Trophoblast cell (in vitro differentiated cells and primary cell): ENCODE results near the gene PSMG1.
"Not testable (repeated sequence)": the region's sequence is repeated elsewhere in the genome, so short reads cannot be mapped to it uniquely, and the experiment has no call there.

Experiments
- DNase-seq, 2 donors: peaks; one replicate each; pipeline ENCODE4 v3.0.0-alpha.2; 2016
- H2AFZ ChIP-seq: 2 replicates; pipeline ENCODE4 v1.6.1; 2013; ENCODE audit warnings: low read length, moderate library complexity, mild to moderate bottlenecking; ENCODE audit not compliant: insufficient read depth, poor library complexity
- H2AK5ac ChIP-seq: 2 replicates; pipeline ENCODE4 v1.6.1; 2013; ENCODE audit warnings: mild to moderate bottlenecking, low read length
- H2BK120ac ChIP-seq: 2 replicates; pipeline ENCODE4 v1.6.1; 2013; ENCODE audit warnings: low read length, mild to moderate bottlenecking, moderate library complexity; ENCODE audit not compliant: insufficient read depth, poor library complexity
- H2BK12ac ChIP-seq: 2 replicates; pipeline ENCODE4 v1.6.1; 2013; ENCODE audit warnings: mild to moderate bottlenecking, low read length, moderate library complexity
- H2BK5ac ChIP-seq: 2 replicates; pipeline ENCODE4 v1.6.1; 2013; ENCODE audit warnings: low read length, low read depth, moderate library complexity, mild to moderate bottlenecking; ENCODE audit not compliant: poor library complexity
- H3K14ac ChIP-seq: 2 replicates; pipeline ENCODE4 v1.6.1; 2013; ENCODE audit warnings: mild to moderate bottlenecking, low read length
- H3K18ac ChIP-seq: 2 replicates; pipeline ENCODE4 v1.6.1; 2013; ENCODE audit warnings: mild to moderate bottlenecking, low read length
- H3K23ac ChIP-seq: 2 replicates; pipeline ENCODE4 v1.6.1; 2013; ENCODE audit warnings: low read length
- H3K27ac ChIP-seq: 2 replicates; pipeline ENCODE4 v1.5.1; 2013; ENCODE audit warnings: low read depth, mild to moderate bottlenecking, inconsistent platforms, low read length, moderate library complexity
- H3K27me3 ChIP-seq: 2 replicates; pipeline ENCODE4 v1.6.1; 2013; ENCODE audit warnings: inconsistent platforms, mild to moderate bottlenecking, low read length, moderate library complexity; ENCODE audit not compliant: insufficient read depth
- H3K36me3 ChIP-seq, 2 experiments: 1 replicate in 1 of 2; 2 replicates in 1 of 2; pipeline ENCODE4 v1.6.1; 2013; ENCODE audit warnings: low read length in 2 of 2, mild to moderate bottlenecking in 2 of 2, moderate library complexity in 1 of 2; ENCODE audit not compliant: insufficient read depth in 2 of 2, control insufficient read depth in 1 of 2
- H3K4ac ChIP-seq: 2 replicates; pipeline ENCODE4 v1.6.1; 2013; ENCODE audit warnings: low read depth, mild to moderate bottlenecking, low read length, moderate library complexity
- H3K4me1 ChIP-seq, 2 experiments: 1 replicate in 1 of 2; 2 replicates in 1 of 2; pipeline ENCODE4 v1.6.1; 2013; ENCODE audit warnings: low read length in 2 of 2, mild to moderate bottlenecking in 2 of 2, moderate library complexity in 1 of 2; ENCODE audit not compliant: insufficient read depth in 2 of 2, control insufficient read depth in 1 of 2
- H3K4me2 ChIP-seq: 2 replicates; pipeline ENCODE4 v1.6.1; 2013; ENCODE audit warnings: inconsistent platforms, mild to moderate bottlenecking, low read length, moderate library complexity
- H3K4me3 ChIP-seq: 2 replicates; pipeline ENCODE4 v1.5.1; 2013; ENCODE audit warnings: mild to moderate bottlenecking, low read depth, low read length, inconsistent platforms
- H3K79me1 ChIP-seq: one replicate; pipeline ENCODE4 v1.6.1; 2013; ENCODE audit warnings: low read length
- H3K79me2 ChIP-seq: 2 replicates; pipeline ENCODE4 v1.6.1; 2013; ENCODE audit warnings: low read length, mild to moderate bottlenecking; ENCODE audit not compliant: control insufficient read depth, insufficient read depth, poor library complexity
- H3K9ac ChIP-seq: 2 replicates; pipeline ENCODE4 v1.6.1; 2013; ENCODE audit warnings: mild to moderate bottlenecking, low read length
- H3K9me3 ChIP-seq: 2 replicates; pipeline ENCODE4 v1.6.1; 2013; ENCODE audit warnings: low read depth, mild to moderate bottlenecking, control low read depth, inconsistent platforms, low read length; ENCODE audit not compliant: insufficient read depth
- H4K12ac ChIP-seq: 2 replicates; pipeline ENCODE4 v1.6.1; 2013; ENCODE audit warnings: low read depth, mild to moderate bottlenecking, low read length, moderate library complexity
- H4K8ac ChIP-seq: 2 replicates; pipeline ENCODE4 v1.6.1; 2013; ENCODE audit warnings: low read depth, mild to moderate bottlenecking, low read length, moderate library complexity
- H4K91ac ChIP-seq: one replicate; pipeline ENCODE4 v1.6.1; 2013; ENCODE audit warnings: low read depth, mild to moderate bottlenecking, low read length, moderate library complexity
- whole genome bisulfite sequencing: extraction: QIAGEN DNeasy Blood & Tissue Kit; methylation state at CpG from one replicate; pipeline ENCODE4 v1.1.7; 2013; ENCODE audit warnings: missing lambda C conversion rate; ENCODE audit not compliant: insufficient read length, insufficient coverage; ENCODE audit errors: extremely low coverage; 5-methylcytosine and 5-hydroxymethylcytosine counted together

PSMG1 gene

GRCh38 chr21:39164523-39164922, 18.7 kb downstream of the PSMG1 start:
- no peak overlapping the region for H2BK120ac ChIP-seq
- no peak overlapping the region for H3K4ac ChIP-seq
- WGBS: no CpG with 5 or more reads among the region's 2 CpGs
- H3K27ac ChIP-seq: no peak overlapping the region
- peaks cover 2 to 4% of the 10 kb centered on the region in 2 experiments for H3K36me3 ChIP-seq
- H2BK5ac ChIP-seq: no peak overlapping the region
- H3K14ac ChIP-seq: no peak overlapping the region
- peaks cover 4% of the 10 kb centered on the region for H3K9me3 ChIP-seq
- H3K27me3 ChIP-seq: no peaks in the 10 kb centered on the region
- H2AK5ac ChIP-seq: no peak overlapping the region
- no peak overlapping the region for H4K8ac ChIP-seq
- no peak overlapping the region for H3K9ac ChIP-seq
- H3K79me1 ChIP-seq: no peaks in the 10 kb centered on the region
- no peak overlapping the region for H3K18ac ChIP-seq
- H4K91ac ChIP-seq: no peak overlapping the region
- H2AFZ ChIP-seq: no peak overlapping the region
- no peak overlapping the region for H3K4me2 ChIP-seq
- H3K4me3 ChIP-seq: no peak overlapping the region
- H3K23ac ChIP-seq: no peak overlapping the region
- DNase-seq: no peak
- no peak overlapping the region for H4K12ac ChIP-seq
- no peaks in the 10 kb centered on the region for H3K4me1 ChIP-seq
- no peak overlapping the region for H2BK12ac ChIP-seq
- no peaks in the 10 kb centered on the region for H3K79me2 ChIP-seq

GRCh38 chr21:39161064-39161463, 22.2 kb downstream of the PSMG1 start:
- H2BK12ac ChIP-seq: no peak overlapping the region
- H3K4me1 ChIP-seq: no peaks in the 10 kb centered on the region
- no peak overlapping the region for H3K23ac ChIP-seq
- H4K8ac ChIP-seq: no peak overlapping the region
- no peak overlapping the region for H3K14ac ChIP-seq
- H3K9me3 ChIP-seq: peaks cover 4% of the 10 kb centered on the region
- no peaks in the 10 kb centered on the region for H3K79me1 ChIP-seq
- no peak overlapping the region for H3K4me2 ChIP-seq
- H3K4me3 ChIP-seq: no peak overlapping the region
- H4K12ac ChIP-seq: no peak overlapping the region
- no peak overlapping the region for H2AK5ac ChIP-seq
- no peaks in the 10 kb centered on the region for H3K36me3 ChIP-seq
- H3K27ac ChIP-seq: no peak overlapping the region
- H3K4ac ChIP-seq: no peak overlapping the region
- no CpG with 5 or more reads among the region's 3 CpGs for WGBS
- H3K27me3 ChIP-seq: no peaks in the 10 kb centered on the region
- H2BK5ac ChIP-seq: no peak overlapping the region
- DNase-seq: no peak
- no peak overlapping the region for H2AFZ ChIP-seq
- H3K9ac ChIP-seq: no peak overlapping the region
- no peak overlapping the region for H3K18ac ChIP-seq
- no peak overlapping the region for H4K91ac ChIP-seq
- no peak overlapping the region for H2BK120ac ChIP-seq
- no peaks in the 10 kb centered on the region for H3K79me2 ChIP-seq

GRCh38 chr21:39159342-39160063, 23.7 kb downstream of the PSMG1 start:
- Histone ChIP-seq H3K4me2 (no peak overlapping the region), H3K79me2 (no peaks in the 10 kb centered on the region), H3K4ac (no peak overlapping the region), H3K36me3 (no peaks in the 10 kb centered on the region), H3K23ac (no peak overlapping the region), H3K27ac (no peak overlapping the region), H4K8ac (no peak overlapping the region), H3K14ac (no peak overlapping the region), H3K27me3 (no peaks in the 10 kb centered on the region), H2BK120ac (no peak overlapping the region), H3K18ac (no peak overlapping the region), H2BK5ac (no peak overlapping the region), H2AFZ (no peak overlapping the region), H4K12ac (no peak overlapping the region), H3K9me3 (no peaks in the 10 kb centered on the region), H2AK5ac (no peak overlapping the region), H3K79me1 (no peaks in the 10 kb centered on the region), H2BK12ac (no peak overlapping the region), H3K4me3 (no peak overlapping the region), H3K9ac (no peak overlapping the region), H4K91ac (no peak overlapping the region), H3K4me1 (no peaks in the 10 kb centered on the region)
- DNase-seq: no peak
- WGBS: no CpG with 5 or more reads among the region's 7 CpGs

GRCh38 chr21:39157241-39157640, 26.0 kb downstream of the PSMG1 start:
- not testable (repeated sequence) for H2BK120ac ChIP-seq, H3K79me1 ChIP-seq, H3K18ac ChIP-seq, H4K12ac ChIP-seq, H4K91ac ChIP-seq, H3K23ac ChIP-seq, H3K36me3 ChIP-seq, H3K79me2 ChIP-seq, H4K8ac ChIP-seq, DNase-seq, H3K4me2 ChIP-seq, H3K9ac ChIP-seq, H3K27me3 ChIP-seq, H2AK5ac ChIP-seq, H2AFZ ChIP-seq, H3K14ac ChIP-seq, H3K4me1 ChIP-seq, H2BK12ac ChIP-seq, H3K27ac ChIP-seq, H3K4me3 ChIP-seq, H2BK5ac ChIP-seq, H3K9me3 ChIP-seq, H3K4ac ChIP-seq
- no CpG with 5 or more reads among the region's 34 CpGs for WGBS
